Kidney epithelial cell (primary cell): ENCODE results near the gene OSGIN1. TPM values are rescaled to one million over a fixed set of nuclear protein-coding genes. Genes with fewer than 3 reads are reported as not detected.

ENCODE experiments used
- DNase-seq: peaks from one replicate; pipeline ENCODE4 v3.0.0-alpha.2; 2010; ENCODE audit warnings: low read depth
- H3K27me3 ChIP-seq: 2 replicates; pipeline ENCODE4 v1.6.0; 2011; ENCODE audit warnings: low read length; ENCODE audit not compliant: control insufficient read depth, insufficient read depth
- H3K36me3 ChIP-seq: 2 replicates; pipeline ENCODE4 v1.5.1; 2011; ENCODE audit warnings: low read length; ENCODE audit not compliant: control insufficient read depth, insufficient read depth
- H3K4me3 ChIP-seq: 2 replicates; pipeline ENCODE4 v1.5.1; 2011; ENCODE audit warnings: low read depth, mild to moderate bottlenecking, control low read depth, low read length
- total RNA-seq: library from RNA; depleted of rRNA; stranded (reverse); fragments of >200 nt; gene quantifications from 2 replicates; pipeline ENCODE4 v1.2.3, GENCODE V29; 2015
- TF ChIP-seq, protein P1 (sequence below): IDR thresholded peaks from 2 replicates; pipeline ENCODE4 v1.5.1; 2011; ENCODE audit warnings: mild to moderate bottlenecking, moderate library complexity, low read length, control low read depth, inconsistent platforms; ENCODE audit not compliant: insufficient read depth, poor library complexity, severe bottlenecking

Gene OSGIN1
- total RNA-seq, 1 donor from 2014 or later: 8.0 TPM

DNA sequence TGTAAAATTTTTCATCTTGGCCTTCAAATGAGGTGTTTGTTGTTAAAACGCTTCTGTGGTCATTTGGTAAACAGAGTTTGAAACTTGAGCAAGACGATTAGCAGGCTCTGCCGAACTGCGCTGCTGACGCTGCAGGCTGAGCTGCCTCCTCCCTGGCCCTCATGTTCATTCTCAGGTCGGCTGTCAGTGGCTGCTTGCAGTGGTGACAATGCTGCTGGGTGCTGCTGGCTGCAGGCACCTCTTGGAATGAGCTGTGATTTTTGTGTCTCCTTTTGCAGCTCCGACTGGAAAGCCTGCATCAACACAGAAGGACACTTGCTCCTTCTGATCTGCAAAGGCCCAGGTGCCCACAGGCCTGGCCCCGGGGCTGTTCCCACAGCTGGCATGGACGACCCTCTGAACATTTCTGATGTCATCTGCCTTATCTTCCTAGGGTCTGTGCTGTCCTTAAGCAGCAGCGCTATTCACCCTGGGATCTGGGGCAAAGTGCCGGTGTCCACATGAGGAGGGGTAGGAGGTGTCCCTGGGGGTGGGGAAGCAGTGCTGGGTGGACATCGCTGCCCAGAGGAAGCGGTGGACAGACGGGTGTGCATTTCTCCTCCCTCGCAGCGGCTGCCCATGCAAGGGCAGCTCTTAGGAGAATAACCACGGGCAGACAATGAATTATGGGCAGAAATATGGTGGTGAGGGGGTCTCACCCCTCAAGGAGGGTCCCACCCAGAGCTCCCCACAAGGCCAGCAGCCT, 23.1 kb upstream of the OSGIN1 start:
- DNase-seq: no peak
- no peaks in the 10 kb centered on the region for H3K36me3 ChIP-seq
- peaks cover 9% of the 10 kb centered on the region for H3K27me3 ChIP-seq
- TF ChIP-seq, protein P1, sequence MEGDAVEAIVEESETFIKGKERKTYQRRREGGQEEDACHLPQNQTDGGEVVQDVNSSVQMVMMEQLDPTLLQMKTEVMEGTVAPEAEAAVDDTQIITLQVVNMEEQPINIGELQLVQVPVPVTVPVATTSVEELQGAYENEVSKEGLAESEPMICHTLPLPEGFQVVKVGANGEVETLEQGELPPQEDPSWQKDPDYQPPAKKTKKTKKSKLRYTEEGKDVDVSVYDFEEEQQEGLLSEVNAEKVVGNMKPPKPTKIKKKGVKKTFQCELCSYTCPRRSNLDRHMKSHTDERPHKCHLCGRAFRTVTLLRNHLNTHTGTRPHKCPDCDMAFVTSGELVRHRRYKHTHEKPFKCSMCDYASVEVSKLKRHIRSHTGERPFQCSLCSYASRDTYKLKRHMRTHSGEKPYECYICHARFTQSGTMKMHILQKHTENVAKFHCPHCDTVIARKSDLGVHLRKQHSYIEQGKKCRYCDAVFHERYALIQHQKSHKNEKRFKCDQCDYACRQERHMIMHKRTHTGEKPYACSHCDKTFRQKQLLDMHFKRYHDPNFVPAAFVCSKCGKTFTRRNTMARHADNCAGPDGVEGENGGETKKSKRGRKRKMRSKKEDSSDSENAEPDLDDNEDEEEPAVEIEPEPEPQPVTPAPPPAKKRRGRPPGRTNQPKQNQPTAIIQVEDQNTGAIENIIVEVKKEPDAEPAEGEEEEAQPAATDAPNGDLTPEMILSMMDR: no peak
- H3K4me3 ChIP-seq: no peak overlapping the region

DNA sequence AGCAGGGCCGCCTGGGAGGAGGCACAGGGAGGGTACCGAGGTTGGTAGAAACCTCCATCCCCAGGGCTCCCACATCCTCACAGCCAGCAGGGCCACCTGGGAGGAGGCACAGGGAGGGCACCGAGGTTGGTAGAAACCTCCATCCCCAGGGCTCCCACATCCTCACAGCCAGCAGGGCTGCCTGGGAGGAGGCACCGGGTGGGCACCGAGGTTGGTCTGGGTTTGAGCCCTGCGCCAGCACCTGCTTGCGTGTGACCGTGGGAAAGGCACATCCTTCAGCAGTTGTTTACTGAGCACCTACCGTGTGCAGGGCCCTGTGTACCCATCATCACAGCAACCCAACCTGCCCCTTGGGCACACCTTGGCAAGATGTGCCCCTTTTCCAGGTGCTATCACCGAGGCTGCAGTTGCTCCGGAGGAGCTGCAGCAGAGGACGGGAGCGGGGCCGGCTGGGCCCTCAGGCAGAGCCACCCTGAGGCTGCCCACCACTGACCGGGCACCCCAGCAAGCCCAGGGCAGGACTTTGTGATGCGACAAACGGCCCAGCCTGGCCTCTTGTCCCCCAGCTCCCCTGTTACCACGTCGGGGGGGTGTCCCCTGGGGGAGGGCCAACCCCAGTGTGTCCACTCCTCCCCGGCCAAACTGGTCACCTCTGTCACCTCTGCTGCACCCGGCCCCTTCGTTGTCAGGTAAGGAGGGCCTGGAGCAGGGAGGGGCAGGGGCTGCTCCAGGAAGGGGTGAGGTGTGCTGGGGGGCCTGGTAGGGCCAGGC, 22.1 kb upstream of the OSGIN1 start:
- TF ChIP-seq, protein P1: no peak
- H3K27me3 ChIP-seq: peaks cover 9% of the 10 kb centered on the region
- H3K36me3 ChIP-seq: no peaks in the 10 kb centered on the region
- H3K4me3 ChIP-seq: no peak overlapping the region
- no peak for DNase-seq

DNA sequence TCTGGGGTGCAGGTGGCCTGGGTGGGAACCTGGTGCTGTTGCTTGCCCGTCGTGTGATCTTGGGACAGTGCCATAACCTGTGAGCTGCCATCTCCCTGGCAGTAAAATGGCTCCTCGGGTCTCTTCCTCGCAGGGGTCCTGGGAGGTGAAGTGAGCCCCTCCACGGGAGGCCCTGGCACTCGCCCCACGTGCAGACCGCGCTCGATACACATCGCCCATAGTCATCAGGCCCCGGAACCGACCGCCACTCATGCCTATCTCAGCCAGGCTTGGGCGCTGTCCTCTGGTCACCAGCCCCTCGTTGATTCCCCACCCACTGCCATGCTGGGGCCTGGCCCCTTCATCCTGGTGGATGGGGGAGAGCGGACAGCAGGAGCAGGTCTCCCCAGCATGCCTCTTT, 21.5 kb upstream of the OSGIN1 start:
- no peak overlapping the region for H3K4me3 ChIP-seq
- DNase-seq: no peak

DNA sequence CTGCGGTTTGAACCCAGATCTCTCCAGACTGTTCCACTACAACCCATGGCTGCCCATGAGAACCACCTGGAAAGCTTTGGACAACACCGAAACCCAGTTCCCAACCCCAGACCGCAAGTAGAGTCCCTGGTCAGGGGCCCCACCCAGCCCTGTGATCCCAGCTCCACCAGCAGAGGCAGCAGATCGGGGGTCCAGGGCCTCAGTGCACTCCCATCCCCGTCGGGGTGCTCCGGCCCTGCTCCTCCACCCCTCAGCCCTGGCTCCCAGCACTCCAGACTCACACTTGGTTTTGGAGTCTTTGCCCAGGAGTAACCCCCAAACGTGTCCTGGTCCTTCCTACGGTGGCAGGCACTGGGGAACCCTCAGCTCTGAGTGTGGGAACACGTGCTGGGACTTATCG, 20.7 kb upstream of the OSGIN1 start:
- no peak for DNase-seq

More for the DNA sequence above, 21.5 kb upstream of the OSGIN1 start:
- Histone ChIP-seq H3K27me3 (peaks cover 9% of the 10 kb centered on the region), H3K36me3 (no peaks in the 10 kb centered on the region)
- TF ChIP-seq, protein P1: no peak

DNA sequence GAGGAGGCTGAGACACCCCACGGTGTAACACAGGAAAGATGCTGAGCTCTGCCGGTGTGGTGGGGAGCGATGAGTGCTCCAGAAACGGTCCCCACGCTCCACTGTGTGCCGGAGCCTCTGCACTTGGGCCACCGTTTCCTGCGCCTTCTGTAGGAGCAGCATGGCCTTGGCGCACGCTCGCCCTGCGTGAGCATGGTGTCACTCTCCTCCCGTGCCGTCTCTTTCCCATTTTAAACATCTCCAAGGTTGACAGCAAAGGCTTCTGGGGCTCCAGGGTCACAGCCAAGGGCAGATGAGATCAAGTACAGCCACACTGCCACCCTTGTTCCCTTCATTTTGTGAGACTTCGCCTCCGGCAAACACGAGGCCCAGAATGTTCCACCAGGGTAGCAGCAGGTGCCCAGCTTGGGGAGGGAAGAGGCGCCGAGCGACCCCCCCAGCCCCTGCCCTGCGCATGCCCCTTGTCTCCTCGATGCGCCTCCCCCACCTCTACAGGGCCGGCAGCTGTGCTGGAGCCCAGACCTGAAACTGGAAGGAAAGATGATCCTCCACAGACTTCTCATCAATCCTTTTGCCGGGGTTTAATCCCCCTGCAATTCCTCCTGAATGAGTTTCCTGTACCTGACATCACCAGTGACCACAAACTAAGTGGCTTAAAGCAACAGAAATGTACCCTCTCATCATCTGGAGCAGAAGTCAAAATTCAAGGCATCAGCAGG, 19.9 kb upstream of the OSGIN1 start:
- Histone ChIP-seq H3K27me3 (peaks cover 9% of the 10 kb centered on the region), H3K4me3 (no peak overlapping the region), H3K36me3 (no peaks in the 10 kb centered on the region)
- DNase-seq: no peak
- TF ChIP-seq, protein P1: no peak

More for the DNA sequence above, 20.7 kb upstream of the OSGIN1 start:
- no peaks in the 10 kb centered on the region for H3K36me3 ChIP-seq
- TF ChIP-seq, protein P1: no peak
- no peak overlapping the region for H3K4me3 ChIP-seq
- peaks cover 9% of the 10 kb centered on the region for H3K27me3 ChIP-seq
